ENCODE data around the gene MTHFD2L.

The MTHFD2L gene

GRCh38 chr4:74252933-74253332, 95.0 kb downstream of the MTHFD2L start:
- no peak for DNase-seq (ENCODE audit: low read depth in 2 of 2)

GRCh38 chr4:74254386-74254785, 96.5 kb downstream of the MTHFD2L start:
- no peak for DNase-seq (ENCODE audit: low read depth in 2 of 2)

GRCh38 chr4:74255096-74255495, 97.2 kb downstream of the MTHFD2L start:
- no peak for DNase-seq (ENCODE audit: low read depth in 2 of 2)

GRCh38 chr4:74258963-74259362, 101.0 kb downstream of the MTHFD2L start:
- no peak for DNase-seq (ENCODE audit: low read depth in 2 of 2)

- no peak for DNase-seq (ENCODE audit: low read depth in 2 of 2)
Observed at GRCh38 chr4:74260036-74260435, 102.1 kb downstream of the MTHFD2L start.

- no peak for DNase-seq (ENCODE audit: low read depth in 2 of 2)
Observed at GRCh38 chr4:74262522-74262921, 104.6 kb downstream of the MTHFD2L start.

- no peak for DNase-seq (ENCODE audit: low read depth in 2 of 2)
Observed at GRCh38 chr4:74263551-74263950, 105.6 kb downstream of the MTHFD2L start.

GRCh38 chr4:74266081-74266480, 108.2 kb downstream of the MTHFD2L start:
- DNase-seq (ENCODE audit: low read depth in 2 of 2) = no peak

- DNase-seq (ENCODE audit: low read depth in 2 of 2) = no peak
Observed at GRCh38 chr4:74267998-74268606, 110.2 kb downstream of the MTHFD2L start.

- no peak for DNase-seq (ENCODE audit: low read depth in 2 of 2)
Observed at GRCh38 chr4:74268643-74269042, 110.7 kb downstream of the MTHFD2L start.

GRCh38 chr4:74278490-74278889, 120.6 kb downstream of the MTHFD2L start:
- no peak for DNase-seq (ENCODE audit: low read depth in 2 of 2)

- no peak for DNase-seq (ENCODE audit: low read depth in 2 of 2)
Observed at GRCh38 chr4:74279716-74280115, 121.8 kb downstream of the MTHFD2L start.

GRCh38 chr4:74282926-74283325, 125.0 kb downstream of the MTHFD2L start:
- DNase-seq (ENCODE audit: low read depth in 2 of 2) = no peak

- no peak for DNase-seq (ENCODE audit: low read depth in 2 of 2)
Observed at GRCh38 chr4:74283614-74284013, 125.7 kb downstream of the MTHFD2L start.

- DNase-seq (ENCODE audit: low read depth in 2 of 2) = no peak
Observed at GRCh38 chr4:74284053-74284452, 126.1 kb downstream of the MTHFD2L start.

GRCh38 chr4:74287164-74287563, 129.2 kb downstream of the MTHFD2L start:
- no peak for DNase-seq (ENCODE audit: low read depth in 2 of 2)

GRCh38 chr4:74287791-74288190, 129.9 kb downstream of the MTHFD2L start:
- DNase-seq (ENCODE audit: low read depth in 2 of 2) = no peak

- no peak for DNase-seq (ENCODE audit: low read depth in 2 of 2)
Observed at GRCh38 chr4:74291471-74291870, 133.6 kb downstream of the MTHFD2L start.

GRCh38 chr4:74292111-74292870, 134.4 kb downstream of the MTHFD2L start:
- DNase-seq (ENCODE audit: low read depth in 2 of 2) = no peak

GRCh38 chr4:74293558-74293957, 135.6 kb downstream of the MTHFD2L start:
- no peak for DNase-seq (ENCODE audit: low read depth in 2 of 2)

- DNase-seq (ENCODE audit: low read depth in 2 of 2) = no peak
Observed at GRCh38 chr4:74294681-74295080, 136.8 kb downstream of the MTHFD2L start.

GRCh38 chr4:74297539-74297938, 139.6 kb downstream of the MTHFD2L start:
- DNase-seq (ENCODE audit: low read depth in 2 of 2) = no peak

GRCh38 chr4:74304095-74304625, 146.2 kb downstream of the MTHFD2L start:
- DNase-seq (ENCODE audit: low read depth in 2 of 2) = no peak

Data from stimulated activated CD4-positive, alpha-beta T cell treated with anti-CD3 and anti-CD28 coated beads, Interleukin-12 subunit alpha, Interleukin-12 subunit beta, amount 100 ng/mL, for 24 hours (primary cell).